Measurements from ENCODE around the gene DAZAP1.
"Not testable (repeated sequence)": the region's sequence is repeated elsewhere in the genome, so short reads cannot be mapped to it uniquely, and the experiment has no call there.

The DAZAP1 gene

DNA sequence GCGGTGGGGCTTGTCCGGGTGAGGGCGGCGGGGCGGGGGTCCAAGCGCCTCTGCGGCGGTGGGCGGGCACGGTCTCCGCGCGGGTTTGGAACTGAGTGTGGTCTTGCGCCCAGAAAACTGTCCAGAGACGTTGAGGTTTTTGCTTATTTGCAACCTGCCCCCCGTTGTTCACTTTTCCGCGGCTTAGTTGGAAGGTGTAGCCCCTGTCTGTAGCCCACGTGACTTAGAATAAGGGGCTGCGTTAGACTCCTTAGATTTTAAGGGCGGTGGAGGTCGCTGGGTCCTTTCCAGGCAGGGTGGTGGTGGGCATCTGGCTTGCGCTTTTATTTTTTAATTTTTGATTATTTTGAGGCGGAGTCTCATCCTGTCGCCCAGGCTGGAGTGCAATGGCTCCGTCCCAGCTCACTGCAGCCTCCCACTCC is 31.6 kb downstream of the DAZAP1 start:
- H3K4me2 ChIP-seq (ENCODE audit: low read depth, low read length, poor library complexity, severe bottlenecking): peak overlapping the region; percentile 99
- H3K9ac ChIP-seq (ENCODE audit: low read depth, low read length, poor library complexity, severe bottlenecking): peak overlapping the region; percentile 97
- H3K9me3 ChIP-seq (ENCODE audit: insufficient read depth, low read depth, low read length): no peaks in the 10 kb centered on the region
- H3K9me2 ChIP-seq (replicated peaks; ENCODE audit: low read depth, low read length): no peaks in the 10 kb centered on the region
- no peak overlapping the region for H2AFZ ChIP-seq (ENCODE audit: low read length)
- peak overlapping the region; percentile 100 for H3K4me3 ChIP-seq (ENCODE audit: low read length, poor library complexity, severe bottlenecking)
- H3K36me3 ChIP-seq (ENCODE audit: insufficient read depth, low read length): peaks cover 36% of the 10 kb centered on the region
- peaks cover 44% of the 10 kb centered on the region for H4K20me1 ChIP-seq (ENCODE audit: insufficient read depth, low read length, poor library complexity, severe bottlenecking)
- TF ChIP-seq EZH2phosphoT487 (IDR thresholded peaks at IDR 0.05; ENCODE audit: borderline replicate concordance): no peak
- TF ChIP-seq, protein P1, sequence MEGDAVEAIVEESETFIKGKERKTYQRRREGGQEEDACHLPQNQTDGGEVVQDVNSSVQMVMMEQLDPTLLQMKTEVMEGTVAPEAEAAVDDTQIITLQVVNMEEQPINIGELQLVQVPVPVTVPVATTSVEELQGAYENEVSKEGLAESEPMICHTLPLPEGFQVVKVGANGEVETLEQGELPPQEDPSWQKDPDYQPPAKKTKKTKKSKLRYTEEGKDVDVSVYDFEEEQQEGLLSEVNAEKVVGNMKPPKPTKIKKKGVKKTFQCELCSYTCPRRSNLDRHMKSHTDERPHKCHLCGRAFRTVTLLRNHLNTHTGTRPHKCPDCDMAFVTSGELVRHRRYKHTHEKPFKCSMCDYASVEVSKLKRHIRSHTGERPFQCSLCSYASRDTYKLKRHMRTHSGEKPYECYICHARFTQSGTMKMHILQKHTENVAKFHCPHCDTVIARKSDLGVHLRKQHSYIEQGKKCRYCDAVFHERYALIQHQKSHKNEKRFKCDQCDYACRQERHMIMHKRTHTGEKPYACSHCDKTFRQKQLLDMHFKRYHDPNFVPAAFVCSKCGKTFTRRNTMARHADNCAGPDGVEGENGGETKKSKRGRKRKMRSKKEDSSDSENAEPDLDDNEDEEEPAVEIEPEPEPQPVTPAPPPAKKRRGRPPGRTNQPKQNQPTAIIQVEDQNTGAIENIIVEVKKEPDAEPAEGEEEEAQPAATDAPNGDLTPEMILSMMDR (conservative IDR thresholded peaks at IDR 0.05; ENCODE audit: low read length): no peak
- peaks cover 46% of the 10 kb centered on the region for H3K79me2 ChIP-seq (ENCODE audit: insufficient read depth, low read length)
- H3K4me1 ChIP-seq (ENCODE audit: insufficient read depth, low read length, poor library complexity, severe bottlenecking): peaks cover 21% of the 10 kb centered on the region
- H3K27me3 ChIP-seq (ENCODE audit: insufficient read depth, low read length, poor library complexity, severe bottlenecking): peaks cover 9% of the 10 kb centered on the region
- peaks cover 2% of the 10 kb centered on the region; the same call in 1 of the 2 replicates for H3F3A ChIP-seq (ENCODE audit: low read depth)

DNA sequence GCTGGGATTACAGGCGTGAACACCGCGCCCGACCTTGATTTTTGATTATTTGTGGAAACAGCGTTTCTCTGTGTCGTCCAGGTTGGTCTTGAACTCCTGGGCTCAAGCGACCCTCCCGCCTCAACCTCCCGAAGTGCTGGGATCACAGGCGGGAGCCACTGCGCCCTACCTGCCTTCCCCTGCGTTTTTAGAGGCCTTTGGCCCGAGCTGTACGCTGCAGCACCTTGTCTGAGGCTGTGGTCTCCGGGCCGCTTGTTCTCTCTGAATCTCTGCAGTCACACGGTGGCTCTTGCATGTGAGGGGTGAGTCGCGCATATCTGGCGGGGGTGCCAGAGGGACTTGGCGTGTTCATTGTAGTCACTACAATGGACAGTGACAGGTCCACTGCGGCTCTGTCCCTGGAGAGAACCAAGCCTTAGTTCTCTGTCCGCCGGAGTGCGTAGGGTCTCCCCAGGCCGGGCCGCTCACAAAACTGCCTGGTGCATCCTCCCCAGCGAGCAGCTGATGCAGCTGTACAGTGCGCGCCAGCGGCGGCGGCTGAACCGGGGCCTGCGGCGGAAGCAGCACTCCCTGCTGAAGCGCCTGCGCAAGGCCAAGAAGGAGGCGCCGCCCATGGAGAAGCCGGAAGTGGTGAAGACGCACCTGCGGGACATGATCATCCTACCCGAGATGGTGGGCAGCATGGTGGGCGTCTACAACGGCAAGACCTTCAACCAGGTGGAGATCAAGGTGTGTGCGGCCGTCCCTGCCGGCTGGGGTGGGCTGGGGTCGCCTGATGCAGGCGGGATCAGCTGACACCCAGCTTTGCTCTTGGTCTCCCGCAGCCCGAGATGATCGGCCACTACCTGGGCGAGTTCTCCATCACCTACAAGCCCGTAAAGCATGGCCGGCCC is 32.4 kb downstream of the DAZAP1 start:
- peaks cover 46% of the 10 kb centered on the region for H3K79me2 ChIP-seq (ENCODE audit: insufficient read depth, low read length)
- peaks cover 48% of the 10 kb centered on the region for H4K20me1 ChIP-seq (ENCODE audit: insufficient read depth, low read length, poor library complexity, severe bottlenecking)
- not testable (repeated sequence) for H3F3A ChIP-seq (ENCODE audit: low read depth); H3K9me3 ChIP-seq (ENCODE audit: insufficient read depth, low read depth, low read length); H3K9me2 ChIP-seq (replicated peaks; ENCODE audit: low read depth, low read length); H2AFZ ChIP-seq (ENCODE audit: low read length); H3K27me3 ChIP-seq (ENCODE audit: insufficient read depth, low read length, poor library complexity, severe bottlenecking)
- H3K9ac ChIP-seq (ENCODE audit: low read depth, low read length, poor library complexity, severe bottlenecking): peak overlapping the region; percentile 97
- H3K4me1 ChIP-seq (ENCODE audit: insufficient read depth, low read length, poor library complexity, severe bottlenecking): peaks cover 27% of the 10 kb centered on the region
- peak overlapping the region; percentile 100 for H3K4me3 ChIP-seq (ENCODE audit: low read length, poor library complexity, severe bottlenecking)
- H3K4me2 ChIP-seq (ENCODE audit: low read depth, low read length, poor library complexity, severe bottlenecking): peak overlapping the region; percentile 99
- H3K36me3 ChIP-seq (ENCODE audit: insufficient read depth, low read length): peaks cover 32% of the 10 kb centered on the region

DNA sequence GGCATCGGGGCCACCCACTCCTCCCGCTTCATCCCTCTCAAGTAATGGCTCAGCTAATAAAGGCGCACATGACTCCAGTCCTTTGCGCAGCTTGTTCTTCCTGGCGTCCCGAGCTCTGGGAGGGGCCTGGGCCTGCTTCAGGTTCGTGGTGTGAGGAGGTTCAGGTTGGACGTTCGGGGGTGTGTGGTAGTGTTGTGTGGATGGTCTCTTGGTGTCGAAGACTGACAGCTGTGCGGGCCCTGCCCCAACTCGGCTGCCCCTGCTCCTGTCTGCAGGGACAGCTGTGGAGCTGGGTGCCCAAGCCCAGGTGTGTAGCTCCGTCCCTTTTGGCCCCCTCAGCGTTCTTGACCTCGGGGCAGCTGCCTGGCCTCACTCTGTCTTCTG is 33.0 kb downstream of the DAZAP1 start:
- Histone ChIP-seq H3K4me2 (ENCODE audit: low read depth, low read length, poor library complexity, severe bottlenecking) (peak overlapping the region; percentile 99), H3K4me3 (ENCODE audit: low read length, poor library complexity, severe bottlenecking) (peak overlapping the region; percentile 100), H2AFZ (ENCODE audit: low read length) (no peak overlapping the region), H3K4me1 (ENCODE audit: insufficient read depth, low read length, poor library complexity, severe bottlenecking) (peaks cover 30% of the 10 kb centered on the region), H3K36me3 (ENCODE audit: insufficient read depth, low read length) (peaks cover 29% of the 10 kb centered on the region), H3K79me2 (ENCODE audit: insufficient read depth, low read length) (peaks cover 46% of the 10 kb centered on the region), H3K9me2 (replicated peaks; ENCODE audit: low read depth, low read length) (no peaks in the 10 kb centered on the region), H3K9me3 (ENCODE audit: insufficient read depth, low read depth, low read length) (no peaks in the 10 kb centered on the region), H4K20me1 (ENCODE audit: insufficient read depth, low read length, poor library complexity, severe bottlenecking) (peaks cover 48% of the 10 kb centered on the region), H3K9ac (ENCODE audit: low read depth, low read length, poor library complexity, severe bottlenecking) (peak overlapping the region; percentile 97), H3K27me3 (ENCODE audit: insufficient read depth, low read length, poor library complexity, severe bottlenecking) (peaks cover 9% of the 10 kb centered on the region), H3F3A (ENCODE audit: low read depth) (peaks cover 2% of the 10 kb centered on the region; the same call in 1 of the 2 replicates)
- no peak for TF ChIP-seq EZH2phosphoT487 (IDR thresholded peaks at IDR 0.05; ENCODE audit: borderline replicate concordance)

DNA sequence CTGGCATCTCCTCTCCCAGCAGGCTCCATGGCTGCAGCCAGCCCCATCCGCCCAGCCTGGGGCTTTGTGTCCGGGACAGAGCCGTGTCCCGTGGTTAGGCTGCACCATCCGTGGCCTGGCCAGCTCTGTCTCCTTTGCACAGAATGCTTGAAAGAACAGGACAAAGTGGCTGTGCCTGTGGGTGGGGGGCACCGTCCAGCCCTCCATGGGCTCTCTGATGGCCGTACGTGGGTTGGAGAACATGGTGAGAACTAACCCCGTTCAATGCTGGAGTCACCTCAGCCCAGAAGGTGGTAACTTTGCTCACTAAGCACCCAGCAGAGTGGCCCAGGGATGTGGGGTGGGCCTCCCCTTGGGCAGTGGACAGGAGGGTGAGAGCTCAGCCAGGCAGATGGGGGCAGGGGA is 33.6 kb downstream of the DAZAP1 start:
- Histone ChIP-seq H3K36me3 (ENCODE audit: insufficient read depth, low read length) (peaks cover 25% of the 10 kb centered on the region), H3K9me3 (ENCODE audit: insufficient read depth, low read depth, low read length) (no peaks in the 10 kb centered on the region), H4K20me1 (ENCODE audit: insufficient read depth, low read length, poor library complexity, severe bottlenecking) (peaks cover 48% of the 10 kb centered on the region), H2AFZ (ENCODE audit: low read length) (no peak overlapping the region), H3K9me2 (replicated peaks; ENCODE audit: low read depth, low read length) (no peaks in the 10 kb centered on the region), H3K4me3 (ENCODE audit: low read length, poor library complexity, severe bottlenecking) (peak overlapping the region; percentile 100), H3K27me3 (ENCODE audit: insufficient read depth, low read length, poor library complexity, severe bottlenecking) (peaks cover 9% of the 10 kb centered on the region), H3K79me2 (ENCODE audit: insufficient read depth, low read length) (peaks cover 46% of the 10 kb centered on the region), H3K4me2 (ENCODE audit: low read depth, low read length, poor library complexity, severe bottlenecking) (peak overlapping the region; percentile 99), H3K4me1 (ENCODE audit: insufficient read depth, low read length, poor library complexity, severe bottlenecking) (peaks cover 30% of the 10 kb centered on the region), H3F3A (ENCODE audit: low read depth) (peaks cover 2% of the 10 kb centered on the region; the same call in 1 of the 2 replicates), H3K9ac (ENCODE audit: low read depth, low read length, poor library complexity, severe bottlenecking) (peak overlapping the region; percentile 97)
- TF ChIP-seq EZH2phosphoT487 (IDR thresholded peaks at IDR 0.05; ENCODE audit: borderline replicate concordance): no peak
- TF ChIP-seq, protein P1 (conservative IDR thresholded peaks at IDR 0.05; ENCODE audit: low read length): no peak

Measured in Loucy (cell line).